ENCODE results near the gene KRTAP5-4. TPM values are rescaled to one million over a fixed set of nuclear protein-coding genes. Genes with fewer than 3 reads are reported as not detected.

Gene KRTAP5-4
- total RNA-seq, 1 donor from 2014 or later = not detected

- intact Hi-C loops (cut with micrococcal nuclease) = no loop called here
- no peak for TF ChIP-seq CTCF (IDR thresholded peaks at IDR 0.05; ENCODE audit: borderline replicate concordance)
- peaks cover 27% of the 10 kb centered on the region for H3K27me3 ChIP-seq (ENCODE audit: low read depth)
- no peaks in the 10 kb centered on the region for H3K36me3 ChIP-seq
- H3K27ac ChIP-seq (replicated peaks) = no peak overlapping the region
- DNase-seq = no peak
- H3K4me1 ChIP-seq = peaks cover 1% of the 10 kb centered on the region
- no peaks in the 10 kb centered on the region for H3K9me3 ChIP-seq (replicated peaks)
- no peak overlapping the region for H3K4me3 ChIP-seq
Observed at GRCh38 chr11:1645357-1645821, 23.5 kb upstream of the KRTAP5-4 start.

GRCh38 chr11:1644601-1645356 is 22.8 kb upstream of the KRTAP5-4 start:
- no peak for DNase-seq
- Histone ChIP-seq H3K4me3 (no peak overlapping the region), H3K36me3 (no peaks in the 10 kb centered on the region), H3K27ac (replicated peaks) (no peak overlapping the region), H3K27me3 (ENCODE audit: low read depth) (peaks cover 33% of the 10 kb centered on the region), H3K4me1 (peaks cover 7% of the 10 kb centered on the region), H3K9me3 (replicated peaks) (no peaks in the 10 kb centered on the region)
- intact Hi-C loops (cut with micrococcal nuclease) = no loop called here
- no peak for TF ChIP-seq CTCF (IDR thresholded peaks at IDR 0.05; ENCODE audit: borderline replicate concordance)

GRCh38 chr11:1643146-1643690 is 21.3 kb upstream of the KRTAP5-4 start:
- Histone ChIP-seq H3K36me3 (no peaks in the 10 kb centered on the region), H3K4me1 (peaks cover 17% of the 10 kb centered on the region), H3K27ac (replicated peaks) (no peak overlapping the region), H3K9me3 (replicated peaks) (no peaks in the 10 kb centered on the region), H3K27me3 (ENCODE audit: low read depth) (peaks cover 49% of the 10 kb centered on the region), H3K4me3 (no peak overlapping the region)
- no peak for DNase-seq
- no peak for TF ChIP-seq CTCF (IDR thresholded peaks at IDR 0.05; ENCODE audit: borderline replicate concordance)
- intact Hi-C loops (cut with micrococcal nuclease) = no loop called here

- no peaks in the 10 kb centered on the region for H3K36me3 ChIP-seq
- intact Hi-C loops (cut with micrococcal nuclease) = no loop called here
- no peak overlapping the region for H3K27ac ChIP-seq (replicated peaks)
- peaks cover 50% of the 10 kb centered on the region for H3K27me3 ChIP-seq (ENCODE audit: low read depth)
- H3K4me1 ChIP-seq = peaks cover 19% of the 10 kb centered on the region
- no peaks in the 10 kb centered on the region for H3K9me3 ChIP-seq (replicated peaks)
- DNase-seq = no peak
- H3K4me3 ChIP-seq = no peak overlapping the region
- no peak for TF ChIP-seq CTCF (IDR thresholded peaks at IDR 0.05; ENCODE audit: borderline replicate concordance)
Observed at GRCh38 chr11:1642288-1643145, 20.6 kb upstream of the KRTAP5-4 start.

- H3K27ac ChIP-seq (replicated peaks) = no peak overlapping the region
- H3K36me3 ChIP-seq = no peaks in the 10 kb centered on the region
- peaks cover 19% of the 10 kb centered on the region for H3K4me1 ChIP-seq
- H3K27me3 ChIP-seq (ENCODE audit: low read depth) = peaks cover 59% of the 10 kb centered on the region
- no peak for DNase-seq
- H3K4me3 ChIP-seq = no peak overlapping the region
- TF ChIP-seq CTCF (IDR thresholded peaks at IDR 0.05; ENCODE audit: borderline replicate concordance) = no peak
- intact Hi-C loops (cut with micrococcal nuclease) = no loop called here
- H3K9me3 ChIP-seq (replicated peaks) = no peaks in the 10 kb centered on the region
Observed at GRCh38 chr11:1641096-1641495, 19.2 kb upstream of the KRTAP5-4 start.
